ENCODE results near the gene INPP5E. TPM values are rescaled to one million over a fixed set of nuclear protein-coding genes. Genes with fewer than 3 reads are reported as not detected.

INPP5E gene
- total and polyA plus RNA-seq, 2 experiments from 2014 or later: 5.3 to 7.1 TPM

DNA sequence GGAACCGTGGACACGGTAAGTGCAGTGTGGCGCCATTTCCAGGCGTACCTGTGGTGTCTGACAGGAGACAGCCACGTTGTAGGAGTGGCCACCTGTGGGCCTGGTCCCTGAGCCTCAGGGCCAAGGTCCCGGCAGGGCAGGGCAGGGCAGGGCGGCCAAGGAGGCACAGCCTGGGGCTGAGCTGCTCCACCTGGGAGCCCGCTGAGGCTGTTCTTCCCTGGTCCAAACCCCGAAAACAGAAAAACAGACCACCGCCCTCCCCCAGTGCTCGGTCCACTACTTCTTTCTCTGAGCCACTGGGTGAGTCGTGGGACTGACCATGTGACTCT, 20.6 kb downstream of the INPP5E start:
- Histone ChIP-seq H3K9me3 (ENCODE audit: low read depth) (no peaks in the 10 kb centered on the region), H3K27ac (no peak overlapping the region), H2AFZ (no peak overlapping the region), H4K20me1 (ENCODE audit: insufficient read depth, poor library complexity, severe bottlenecking) (no peaks in the 10 kb centered on the region), H3K36me3 (replicated peaks; ENCODE audit: insufficient read depth, low read depth) (no peaks in the 10 kb centered on the region), H3K4me3 (no peak overlapping the region), H3K79me2 (no peaks in the 10 kb centered on the region), H3K9me2 (replicated peaks; ENCODE audit: insufficient read depth) (no peaks in the 10 kb centered on the region), H3K4me2 (no peak overlapping the region), H3K4me1 (ENCODE audit: insufficient read depth) (no peaks in the 10 kb centered on the region), H3K27me3 (no peaks in the 10 kb centered on the region)
- DNase-seq (ENCODE audit: low spot score): no peak
- WGBS (ENCODE audit: low lambda C conversion rate, missing lambda C conversion rate): 95% methylated on average over 12 of the region's 12 CpGs
- TF ChIP-seq EZH2 (IDR thresholded peaks at IDR 0.05; ENCODE audit: borderline replicate concordance) (no peak), EZH2phosphoT487 (IDR thresholded peaks at IDR 0.05; ENCODE audit: low read depth, severe bottlenecking, unreplicated experiment) (no peak)
- TF ChIP-seq, protein P1, sequence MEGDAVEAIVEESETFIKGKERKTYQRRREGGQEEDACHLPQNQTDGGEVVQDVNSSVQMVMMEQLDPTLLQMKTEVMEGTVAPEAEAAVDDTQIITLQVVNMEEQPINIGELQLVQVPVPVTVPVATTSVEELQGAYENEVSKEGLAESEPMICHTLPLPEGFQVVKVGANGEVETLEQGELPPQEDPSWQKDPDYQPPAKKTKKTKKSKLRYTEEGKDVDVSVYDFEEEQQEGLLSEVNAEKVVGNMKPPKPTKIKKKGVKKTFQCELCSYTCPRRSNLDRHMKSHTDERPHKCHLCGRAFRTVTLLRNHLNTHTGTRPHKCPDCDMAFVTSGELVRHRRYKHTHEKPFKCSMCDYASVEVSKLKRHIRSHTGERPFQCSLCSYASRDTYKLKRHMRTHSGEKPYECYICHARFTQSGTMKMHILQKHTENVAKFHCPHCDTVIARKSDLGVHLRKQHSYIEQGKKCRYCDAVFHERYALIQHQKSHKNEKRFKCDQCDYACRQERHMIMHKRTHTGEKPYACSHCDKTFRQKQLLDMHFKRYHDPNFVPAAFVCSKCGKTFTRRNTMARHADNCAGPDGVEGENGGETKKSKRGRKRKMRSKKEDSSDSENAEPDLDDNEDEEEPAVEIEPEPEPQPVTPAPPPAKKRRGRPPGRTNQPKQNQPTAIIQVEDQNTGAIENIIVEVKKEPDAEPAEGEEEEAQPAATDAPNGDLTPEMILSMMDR (IDR thresholded peaks at IDR 0.05; ENCODE audit: poor library complexity): no peak

DNA sequence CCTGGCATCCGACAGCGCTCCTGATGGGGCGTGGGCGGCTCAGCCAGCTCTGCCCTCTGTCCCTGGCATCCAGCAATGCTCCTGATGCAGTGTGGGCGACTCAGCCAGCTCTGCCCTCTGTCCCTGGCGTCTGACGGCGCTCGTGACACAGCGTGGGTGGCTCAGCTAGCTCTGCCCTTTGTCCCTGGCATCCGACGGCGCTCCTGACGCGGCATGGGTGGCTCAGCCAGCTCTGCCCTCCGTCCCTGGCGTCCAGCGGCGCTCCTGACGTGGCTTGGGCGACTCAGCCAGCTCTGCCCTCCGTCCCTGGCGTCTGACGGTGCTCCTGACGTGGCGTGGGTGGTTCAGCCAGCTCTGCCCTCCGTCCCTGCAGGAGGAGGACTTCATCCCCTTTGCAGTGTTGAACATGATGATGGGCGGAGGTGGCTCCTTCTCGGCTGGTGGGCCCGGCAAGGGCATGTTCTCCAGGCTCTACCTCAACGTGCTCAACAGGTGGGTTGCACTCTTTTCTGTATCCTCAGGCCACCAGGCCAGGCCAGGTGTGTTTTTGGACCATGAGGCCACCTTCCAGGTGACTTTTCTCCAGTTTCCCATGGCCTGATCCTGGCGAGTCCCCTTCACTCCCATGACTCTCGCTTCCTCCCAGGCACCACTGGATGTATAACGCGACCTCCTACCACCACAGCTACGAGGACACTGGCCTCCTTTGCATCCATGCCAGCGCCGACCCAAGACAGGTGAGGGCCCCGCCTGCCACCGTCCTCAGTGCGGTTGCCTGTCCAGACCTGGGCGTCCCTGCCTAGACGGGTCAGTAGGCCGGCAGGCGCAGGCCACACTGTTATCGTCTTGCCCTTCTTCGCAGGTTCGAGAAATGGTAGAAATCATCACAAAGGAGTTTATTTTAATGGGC, 21.2 kb downstream of the INPP5E start:
- Histone ChIP-seq H3K27me3 (no peaks in the 10 kb centered on the region), H3K9me2 (replicated peaks; ENCODE audit: insufficient read depth) (no peaks in the 10 kb centered on the region), H3K36me3 (replicated peaks; ENCODE audit: insufficient read depth, low read depth) (no peaks in the 10 kb centered on the region), H3K4me3 (no peak overlapping the region), H3K4me1 (ENCODE audit: insufficient read depth) (no peaks in the 10 kb centered on the region), H3K79me2 (peaks cover 5% of the 10 kb centered on the region), H3K9me3 (ENCODE audit: low read depth) (no peaks in the 10 kb centered on the region), H3K27ac (no peak overlapping the region), H4K20me1 (ENCODE audit: insufficient read depth, poor library complexity, severe bottlenecking) (no peaks in the 10 kb centered on the region), H3K4me2 (no peak overlapping the region), H2AFZ (no peak overlapping the region)
- TF ChIP-seq, protein P1 (IDR thresholded peaks at IDR 0.05; ENCODE audit: poor library complexity): no peak
- TF ChIP-seq EZH2phosphoT487 (IDR thresholded peaks at IDR 0.05; ENCODE audit: low read depth, severe bottlenecking, unreplicated experiment): no peak
- TF ChIP-seq EZH2 (IDR thresholded peaks at IDR 0.05; ENCODE audit: borderline replicate concordance): no peak
- no peak for DNase-seq (ENCODE audit: low spot score)
- WGBS (ENCODE audit: low lambda C conversion rate, missing lambda C conversion rate): 98% methylated on average over 48 of the region's 48 CpGs

DNA sequence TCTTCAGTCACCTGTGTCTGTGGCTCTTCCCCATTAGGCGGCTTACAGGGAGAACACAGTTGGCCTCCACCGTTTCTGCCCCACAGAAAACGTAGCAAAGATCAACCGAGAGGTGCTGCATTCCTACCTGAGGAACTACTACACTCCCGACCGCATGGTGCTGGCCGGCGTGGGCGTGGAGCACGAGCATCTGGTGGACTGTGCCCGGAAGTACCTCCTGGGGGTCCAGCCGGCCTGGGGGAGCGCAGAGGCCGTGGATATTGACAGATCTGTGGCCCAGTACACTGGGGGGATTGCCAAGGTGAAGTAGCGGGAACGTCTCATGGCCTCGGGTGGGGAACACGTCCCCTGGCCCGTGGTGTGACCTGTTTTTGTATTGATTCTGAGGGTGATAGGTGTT, 22.7 kb downstream of the INPP5E start:
- H2AFZ ChIP-seq: no peak overlapping the region
- H4K20me1 ChIP-seq (ENCODE audit: insufficient read depth, poor library complexity, severe bottlenecking): no peaks in the 10 kb centered on the region
- no peak overlapping the region for H3K4me2 ChIP-seq
- H3K4me3 ChIP-seq: no peak overlapping the region
- no peak overlapping the region for H3K27ac ChIP-seq
- DNase-seq (ENCODE audit: low spot score): no peak
- H3K79me2 ChIP-seq: peaks cover 19% of the 10 kb centered on the region
- H3K9me2 ChIP-seq (replicated peaks; ENCODE audit: insufficient read depth): no peaks in the 10 kb centered on the region
- WGBS (ENCODE audit: low lambda C conversion rate, missing lambda C conversion rate): 96% methylated on average over 19 of the region's 19 CpGs
- H3K36me3 ChIP-seq (replicated peaks; ENCODE audit: insufficient read depth, low read depth): no peaks in the 10 kb centered on the region
- TF ChIP-seq EZH2phosphoT487 (IDR thresholded peaks at IDR 0.05; ENCODE audit: low read depth, severe bottlenecking, unreplicated experiment) (no peak), EZH2 (IDR thresholded peaks at IDR 0.05; ENCODE audit: borderline replicate concordance) (no peak)
- TF ChIP-seq, protein P1 (IDR thresholded peaks at IDR 0.05; ENCODE audit: poor library complexity): no peak
- H3K9me3 ChIP-seq (ENCODE audit: low read depth): no peaks in the 10 kb centered on the region
- peaks cover 3% of the 10 kb centered on the region for H3K4me1 ChIP-seq (ENCODE audit: insufficient read depth)
- no peaks in the 10 kb centered on the region for H3K27me3 ChIP-seq
